Measurements from ENCODE around the gene IL1RN.

Gene IL1RN

GRCh38 chr2:113129519-113130078 is 2.2 kb downstream of the IL1RN start:
- no peak for DNase-seq

- DNase-seq, result no peak
Measured at GRCh38 chr2:113131352-113132185, 4.2 kb downstream of the IL1RN start.

GRCh38 chr2:113132414-113133021 is 5.1 kb downstream of the IL1RN start:
- no peak for DNase-seq

- no peak for DNase-seq
Measured at GRCh38 chr2:113133704-113134598, 6.6 kb downstream of the IL1RN start.

GRCh38 chr2:113134717-113135116 is 7.3 kb downstream of the IL1RN start:
- no peak for DNase-seq

- no peak for DNase-seq
Measured at GRCh38 chr2:113135317-113135716, 7.9 kb downstream of the IL1RN start.

GRCh38 chr2:113136828-113137775 is 9.7 kb downstream of the IL1RN start:
- no peak for DNase-seq

GRCh38 chr2:113137827-113138226 is 10.4 kb downstream of the IL1RN start:
- DNase-seq, result no peak

- no peak for DNase-seq
Measured at GRCh38 chr2:113138428-113139322, 11.3 kb downstream of the IL1RN start.

GRCh38 chr2:113141451-113141850 is 14.1 kb downstream of the IL1RN start:
- DNase-seq, result no peak

GRCh38 chr2:113142290-113142689 is 14.9 kb downstream of the IL1RN start:
- no peak for DNase-seq

GRCh38 chr2:113144259-113144658 is 16.9 kb downstream of the IL1RN start:
- DNase-seq, result no peak

GRCh38 chr2:113148606-113149552 is 21.5 kb downstream of the IL1RN start:
- no peak for DNase-seq

- DNase-seq, result no peak
Measured at GRCh38 chr2:113149553-113150257, 22.3 kb downstream of the IL1RN start.

GRCh38 chr2:113150258-113150601 is 22.8 kb downstream of the IL1RN start:
- DNase-seq, result no peak

GRCh38 chr2:113155331-113155730 is 27.9 kb downstream of the IL1RN start:
- no peak for DNase-seq

- no peak for DNase-seq
Measured at GRCh38 chr2:113156278-113157117, 29.1 kb downstream of the IL1RN start.

All from NCI-H2081 treated with DMSO at 0.1 percent for 48 hours (cell line).